Thoracic aorta endothelial cell (primary cell): ENCODE data around the gene BGN. TPM values are rescaled to one million over a fixed set of nuclear protein-coding genes. Genes with fewer than 3 reads are reported as not detected.

ENCODE experiments used
- total RNA-seq: library from RNA; depleted of rRNA; stranded (reverse); fragments of >200 nt; gene quantifications from 2 replicates; pipeline ENCODE4 v1.2.3, GENCODE V29; 2012

BGN gene
- total RNA-seq: 13.4 and 34.2 TPM in 2 replicates

GRCh38 chrX:153494541-153495361, at the start of gene BGN:
Gene BGN, plus strand, starts transcription at chrX:153494980. Its CDS starts 9,652 bp downstream, at chrX:153504632.

GRCh38 chrX:153445856-153446635, 48.7 kb upstream of the BGN start, which contains the start of gene TREX2:
Gene TREX2, minus strand, starts transcription at chrX:153446056. Its CDS starts 626 bp downstream, at chrX:153445430.

GRCh38 chrX:153470411-153471363, 24.1 kb upstream of the BGN start, which contains the start of gene HAUS7:
Gene HAUS7, minus strand, starts transcription at chrX:153470576. Its CDS starts 19 bp downstream, at chrX:153470557.

GRCh38 chrX:153517423-153517822, 22.6 kb downstream of the BGN start, which contains the start of gene ATP2B3:
Gene ATP2B3, plus strand, starts transcription at chrX:153517642. Its CDS starts 18,606 bp downstream, at chrX:153536248.

Other genes with a start within 250 kb of the BGN start
- gene PNMA6F, start 173.2 kb upstream of the BGN start, total RNA-seq: not detected in 2 replicates
- 8.8 and 9.8 TPM in 2 replicates for gene ZNF275, start 160.8 kb upstream of the BGN start, total RNA-seq
- gene PNMA6E, start 93.6 kb upstream of the BGN start, total RNA-seq: not detected in 2 replicates
- 0.13 and 1.5 TPM in 2 replicates for gene ZFP92, start 83.5 kb upstream of the BGN start, total RNA-seq
- gene TREX2, start 48.9 kb upstream of the BGN start, total RNA-seq: 1.0 and 1.2 TPM in 2 replicates
- 20.3 and 26.6 TPM in 2 replicates for gene HAUS7, start 24.4 kb upstream of the BGN start, total RNA-seq
- not detected in 2 replicates for gene ATP2B3, start 22.7 kb downstream of the BGN start, total RNA-seq
- 25.4 and 27.7 TPM in 2 replicates for gene CCNQ, start 104.2 kb downstream of the BGN start, total RNA-seq
- 0.13 and 0.29 TPM in 2 replicates for gene DUSP9, start 152.2 kb downstream of the BGN start, total RNA-seq
- gene PNCK, start 178.8 kb downstream of the BGN start, total RNA-seq: not detected in 2 replicates
- 9.6 and 12.8 TPM in 2 replicates for gene SLC6A8, start 192.9 kb downstream of the BGN start, total RNA-seq
- 237 and 249 TPM in 2 replicates for gene BCAP31, start 229.4 kb downstream of the BGN start, total RNA-seq
- 10.5 and 15.2 TPM in 2 replicates for gene ABCD1, start 229.9 kb downstream of the BGN start, total RNA-seq